Breast epithelium (tissue), 3 donors: Measurements from ENCODE around the gene DNAH17.

Experiments used
- CTCF ChIP-seq, 3 donors: fragments of 450-650 bp; IDR thresholded peaks; one replicate each; pipeline ENCODE4 v1.5.1; 2016 to 2017; ENCODE audit warnings: antibody characterized with exemption in 3 of 3, mild to moderate bottlenecking in 3 of 3, moderate library complexity in 3 of 3
- POLR2A ChIP-seq: fragments of 450-650 bp; IDR thresholded peaks from one replicate; pipeline ENCODE4 v1.6.1; 2016; ENCODE audit warnings: antibody characterized with exemption, mild to moderate bottlenecking, moderate library complexity

- TF ChIP-seq POLR2A: no peak
- no peak for TF ChIP-seq CTCF (IDR thresholded peaks at IDR 0.05)
These were observed 99.1 kb downstream of the DNAH17 start for GRCh38 chr17:78477913-78478756.
